AG09309 (cell line): ENCODE measurements around the gene WDR70.

ENCODE experiments used
- DNase-seq: peaks from one replicate; pipeline ENCODE4 v3.0.0-alpha.2; 2010; ENCODE audit warnings: low read depth
- H3K4me3 ChIP-seq: 2 replicates; pipeline ENCODE4 v1.5.1; 2011; ENCODE audit warnings: mild to moderate bottlenecking, low read depth, low read length, moderate library complexity; ENCODE audit not compliant: control insufficient read depth
- CTCF ChIP-seq: IDR thresholded peaks from 2 replicates; pipeline ENCODE4 v1.5.1; 2011; ENCODE audit warnings: mild to moderate bottlenecking, low read depth, low read length, inconsistent platforms; ENCODE audit not compliant: insufficient read depth, control insufficient read depth; ENCODE audit errors: missing control alignments

Gene WDR70

GRCh38 chr5:37715992-37716391, 336.9 kb downstream of the WDR70 start:
- DNase-seq = no peak
- no peak overlapping the region for H3K4me3 ChIP-seq
- TF ChIP-seq CTCF = no peak

DNA sequence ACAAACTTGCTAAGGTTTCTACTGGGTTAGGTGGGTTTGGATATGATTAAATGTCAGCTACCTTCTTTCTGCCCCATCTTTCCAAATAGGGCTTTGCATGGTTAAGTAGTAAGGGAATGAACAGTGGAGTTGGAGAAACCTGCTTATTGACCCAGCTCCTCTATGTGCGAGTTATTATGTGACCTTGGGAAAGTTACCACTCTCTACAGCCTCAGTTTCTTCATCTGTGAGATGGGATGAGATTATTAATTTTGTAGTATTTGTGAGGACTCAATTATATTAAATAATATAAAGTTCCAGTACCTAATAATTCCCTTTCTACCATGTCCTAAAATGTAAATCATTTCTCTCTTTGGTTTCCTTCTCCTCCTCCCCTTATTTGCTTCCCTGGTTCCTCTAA, 337.3 kb downstream of the WDR70 start:
- no peak for DNase-seq
- TF ChIP-seq CTCF = no peak
- H3K4me3 ChIP-seq = no peak overlapping the region

DNA sequence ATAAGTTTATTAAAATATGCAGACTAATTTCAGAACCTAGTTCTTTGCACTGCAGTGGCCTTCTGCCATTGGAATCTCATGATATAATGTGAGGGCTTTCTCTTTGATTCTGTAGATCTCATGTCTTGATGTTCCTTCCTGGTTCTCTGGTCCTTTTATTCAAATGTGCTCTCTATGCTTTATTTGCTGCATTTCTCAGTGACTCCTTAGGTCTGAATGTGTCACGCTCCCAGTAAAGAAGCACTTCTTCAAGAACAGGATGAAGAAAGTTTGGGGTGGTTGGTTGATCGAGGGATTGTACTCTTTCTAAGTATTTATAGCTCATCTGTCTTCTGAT, 338.1 kb downstream of the WDR70 start:
- no peak for DNase-seq
- H3K4me3 ChIP-seq = no peak overlapping the region
- TF ChIP-seq CTCF = no peak

- no peak for TF ChIP-seq CTCF
- H3K4me3 ChIP-seq = no peak overlapping the region
- no peak for DNase-seq
Measured at GRCh38 chr5:37717613-37718431, 338.7 kb downstream of the WDR70 start.

GRCh38 chr5:37720550-37720952, 341.4 kb downstream of the WDR70 start:
- no peak for TF ChIP-seq CTCF

DNA sequence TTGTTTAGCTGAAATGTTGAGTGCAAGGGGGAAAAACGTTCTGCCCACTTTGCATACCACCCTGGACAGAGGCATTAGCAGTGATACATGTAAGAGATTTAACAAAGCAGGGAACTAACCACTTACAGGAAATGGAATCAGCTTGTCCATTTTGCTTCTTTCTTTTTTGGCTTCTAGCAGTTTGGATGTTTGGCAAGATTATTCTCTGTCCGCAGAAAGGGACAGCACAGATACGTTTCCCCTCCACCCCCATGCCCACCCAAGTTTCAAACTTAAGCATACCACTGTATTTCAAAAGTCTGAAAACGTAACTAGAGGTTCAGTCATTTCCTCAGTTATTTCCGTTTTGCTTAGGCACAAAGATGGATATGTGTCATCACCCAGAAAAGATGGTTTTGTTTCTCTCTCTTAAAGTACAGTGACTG, 342.3 kb downstream of the WDR70 start:
- DNase-seq = no peak
- H3K4me3 ChIP-seq = no peak overlapping the region
- TF ChIP-seq CTCF = no peak

More at GRCh38 chr5:37720550-37720952, 341.4 kb downstream of the WDR70 start:
- no peak for DNase-seq
- H3K4me3 ChIP-seq = no peak overlapping the region
